RWPE1 (cell line): ENCODE data around the gene TOR3A.
A peak's percentile ranks its signal among the peaks of the same experiment; 100 is the strongest.

Experiments used
- CTCF ChIA-PET: fragments of 350-600 bp; sonication (Branson Sonifier 250); formaldehyde crosslinking; extraction: SDS; loops from one replicate; lab custom pipeline; 2021; lab: Yijun Ruan, JAX
- POLR2A ChIA-PET: fragments of 400-600 bp; formaldehyde crosslinking; extraction: SDS; loops from one replicate; lab custom pipeline; 2020; ENCODE audit warnings: antibody characterized with exemption; ENCODE audit not compliant: low non-redundant PET; lab: Yijun Ruan, JAX
- DNase-seq: peaks from one replicate; pipeline ENCODE4 v3.0.0; 2012; ENCODE audit warnings: low spot score
- H3K27ac ChIP-seq: fragments of 450-650 bp; 2 replicates; pipeline ENCODE4 v1.5.1; 2017
- CTCF ChIP-seq: fragments of 450-650 bp; conservative IDR thresholded peaks from 2 replicates; pipeline ENCODE4 v1.5.1; 2017; ENCODE audit warnings: low read depth, mild to moderate bottlenecking

The TOR3A gene

DNA sequence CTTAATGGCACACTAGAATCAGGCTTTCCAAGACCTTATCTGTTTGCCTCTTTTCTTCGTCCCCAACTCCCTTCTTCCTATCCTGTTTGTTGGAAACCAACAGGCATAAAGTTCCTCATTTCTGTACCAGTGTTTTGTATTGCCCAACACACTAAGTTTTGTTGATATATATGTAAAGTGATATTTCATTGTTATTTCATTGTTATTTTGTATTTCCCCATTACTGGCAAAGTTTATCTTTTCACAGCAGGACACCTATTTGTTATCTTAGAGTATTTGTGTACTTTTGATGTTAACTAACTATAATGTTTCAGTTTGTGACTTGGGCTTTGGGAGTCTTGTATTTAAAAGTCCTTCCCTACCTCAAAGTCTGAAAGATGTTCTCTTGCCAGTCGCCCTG lies 29.1 kb upstream of the TOR3A start:
- ChIA-PET CTCF (interaction anchor here (0.6 kb wide), 1 partner anchor 20 kb away, joined by 5 read pairs; no protein-coding TSS in a partner anchor), POLR2A (no interaction called here)
- H3K27ac ChIP-seq, result no peak overlapping the region
- no peak for TF ChIP-seq CTCF
- DNase-seq, result no peak

DNA sequence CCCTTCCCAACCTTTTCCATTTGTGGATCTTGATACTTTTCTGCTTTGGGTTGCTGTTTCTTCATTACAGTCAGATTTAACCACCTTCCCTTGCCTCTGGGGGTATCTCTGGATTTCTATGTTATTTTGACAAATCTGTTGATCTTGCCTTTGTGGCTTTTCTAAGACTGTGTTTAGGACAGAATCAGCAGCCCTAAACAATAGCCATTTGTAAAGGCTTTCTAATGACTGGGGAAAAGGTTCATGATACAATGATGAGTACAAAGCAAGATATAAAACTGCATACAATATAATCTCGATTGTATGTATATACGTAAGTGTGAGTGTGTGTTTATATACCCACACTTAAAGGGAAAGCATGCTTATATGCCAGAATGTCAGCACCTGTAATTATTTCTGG lies 28.4 kb upstream of the TOR3A start:
- ChIA-PET CTCF (no interaction called here), POLR2A (no interaction called here)
- H3K27ac ChIP-seq, result no peak overlapping the region
- no peak for DNase-seq
- no peak for TF ChIP-seq CTCF

GRCh38 chr1:179055937-179056336 lies 25.9 kb upstream of the TOR3A start:
- DNase-seq, result no peak
- no peak overlapping the region for H3K27ac ChIP-seq
- POLR2A ChIA-PET, result no interaction called here
- TF ChIP-seq CTCF, result no peak
- CTCF ChIA-PET, result no interaction called here

GRCh38 chr1:179058487-179059483 lies 23.1 kb upstream of the TOR3A start:
- POLR2A ChIA-PET, result interaction anchor here (0.5 kb wide), 1 partner anchor 54 kb away, joined by 6 read pairs; no protein-coding TSS in a partner anchor
- no peak overlapping the region for H3K27ac ChIP-seq
- peak; percentile 25 for DNase-seq
- CTCF ChIA-PET, result interaction anchor here (0.5 kb wide), 1 partner anchor 125 kb away, joined by 3 read pairs; no protein-coding TSS in a partner anchor
- TF ChIP-seq CTCF, result no peak

DNA sequence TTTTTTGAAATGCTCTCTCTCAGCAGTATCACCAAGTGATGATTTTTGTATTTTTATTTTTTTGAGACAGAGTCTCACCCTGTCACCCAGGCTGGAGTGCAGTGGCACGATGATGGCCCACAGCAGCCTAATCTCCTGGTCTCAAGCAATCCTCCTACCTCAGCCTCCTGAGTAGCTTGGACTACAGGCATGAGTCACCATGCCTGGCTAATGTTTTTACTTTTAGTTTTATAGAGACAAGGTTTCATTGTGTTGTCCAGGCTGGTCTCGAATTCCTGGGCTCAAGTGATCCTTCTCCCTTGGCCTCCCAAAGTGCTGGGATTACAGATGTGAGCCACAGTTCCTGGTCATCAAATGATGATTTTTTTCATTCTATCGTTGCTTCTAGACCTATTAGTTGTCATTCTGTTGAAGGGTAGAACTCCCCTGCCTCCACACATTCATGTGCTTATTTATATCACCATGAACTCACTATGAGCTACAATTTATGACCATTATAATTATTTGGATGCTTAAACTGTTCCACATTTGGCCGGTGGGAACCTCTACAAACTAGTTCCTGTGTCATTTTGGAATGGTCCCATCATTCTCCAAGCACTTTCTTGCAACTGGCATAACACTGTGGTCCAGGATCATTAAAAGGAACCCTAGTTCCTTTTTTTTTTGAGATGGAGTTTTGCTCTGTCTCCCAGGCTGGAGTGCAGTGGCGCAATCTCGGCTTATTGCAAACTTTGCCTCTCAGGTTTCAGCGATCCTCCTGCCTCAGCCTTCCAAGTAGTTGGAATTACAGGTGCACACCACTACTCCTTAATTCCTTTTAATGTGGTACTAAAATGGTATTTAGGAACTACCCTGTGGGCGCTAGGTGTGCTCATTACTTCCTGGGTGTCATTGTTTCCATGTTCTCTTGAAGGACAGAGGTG lies 20.2 kb upstream of the TOR3A start:
- POLR2A ChIA-PET, result no interaction called here
- H3K27ac ChIP-seq, result no peak overlapping the region
- TF ChIP-seq CTCF, result no peak
- CTCF ChIA-PET, result interaction anchor here (0.6 kb wide), 1 partner anchor 222 kb away, joined by 4 read pairs; no protein-coding TSS in a partner anchor
- DNase-seq, result no peak

DNA sequence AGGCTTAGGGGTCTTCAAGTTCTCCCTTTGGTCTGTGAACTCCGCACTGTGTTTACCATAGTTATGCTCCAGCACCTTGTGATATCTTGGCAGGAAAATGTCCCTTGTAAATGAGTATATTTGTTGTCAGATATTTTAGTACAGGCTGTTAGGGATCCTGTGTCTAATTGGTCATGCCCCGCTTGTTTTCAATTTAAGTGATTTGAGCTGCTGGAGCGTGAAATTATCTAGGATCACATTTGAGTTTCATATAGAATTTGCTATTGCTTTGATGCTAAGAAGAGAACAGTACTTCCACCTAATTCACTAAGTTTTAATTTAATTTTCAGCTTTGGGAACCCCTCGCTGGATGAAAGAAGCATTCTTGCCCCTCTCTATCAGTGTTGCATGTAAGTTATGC lies 15.4 kb upstream of the TOR3A start:
- DNase-seq, result no peak
- H3K27ac ChIP-seq, result no peak overlapping the region
- CTCF ChIA-PET, result no interaction called here
- TF ChIP-seq CTCF, result no peak
- POLR2A ChIA-PET, result no interaction called here
